Mucosa of descending colon (tissue), 3 donors: ENCODE measurements around the gene RAP2C. TPM values are rescaled to one million over a fixed set of nuclear protein-coding genes. Genes with fewer than 3 reads are reported as not detected.
"Not testable (repeated sequence)": the region's sequence is repeated elsewhere in the genome, so short reads cannot be mapped to it uniquely, and the experiment has no call there.

Source experiments
- ATAC-seq: fragments of 200-7000 bp; cut with Tn5 transposase; one replicate; pipeline ENCODE4 v1.9.1; 2020; ENCODE audit warnings: mild to moderate bottlenecking, moderate library complexity
- DNase-seq, 3 donors: peaks; one replicate each; pipeline ENCODE4 v3.0.0-alpha.2; 2020
- H3K36me3 ChIP-seq: fragments of 200-600 bp; one replicate; pipeline ENCODE4 v1.8.0; 2021; ENCODE audit warnings: low read depth, mild to moderate bottlenecking
- H3K4me1 ChIP-seq: fragments of 200-600 bp; one replicate; pipeline ENCODE4 v1.8.0; 2021; ENCODE audit warnings: low read depth, mild to moderate bottlenecking
- H3K4me3 ChIP-seq: fragments of 200-600 bp; one replicate; pipeline ENCODE4 v1.8.0; 2021; ENCODE audit warnings: mild to moderate bottlenecking
- H3K9me3 ChIP-seq: fragments of 200-600 bp; one replicate; pipeline ENCODE4 v1.8.0; 2021; ENCODE audit warnings: mild to moderate bottlenecking
- CTCF ChIP-seq: fragments of 200-600 bp; IDR thresholded peaks from one replicate; pipeline ENCODE4 v1.8.0; 2022; ENCODE audit warnings: antibody characterized with exemption, mild to moderate bottlenecking
- intact Hi-C, 2 donors: fragments of 100-400 bp; cut with DNase I in 1 of 2; cut with micrococcal nuclease in 1 of 2; formaldehyde crosslinking; loops; one replicate each; pipeline versions ENCODE4 v1.11.0 to v1.11.1; 2022; cut with DNase I, micrococcal nuclease
- total RNA-seq, 3 donors: library from RNA; stranded (reverse); fragmentation: NEBNext Ultra II Directional in 2 of 3; extraction: Animal tissue kit (Norgen Biotek cat#: 25700) in 2 of 3; gene quantifications; one replicate each; pipeline versions ENCODE4 v1.2.1 to v1.2.4, GENCODE V29; 2021 to 2023
- donor health status: DM: no; HTN: no; CAD: no; lungs with moderate emphysema.
- donor health status: DM: no; HTN: no; CAD: no.
- donor health status: DM: no; HTN: yes; CAD: no.

The RAP2C gene
- total RNA-seq, 3 donors from 2014 or later = 24.4 to 26.9 (median 25.7) TPM

DNA sequence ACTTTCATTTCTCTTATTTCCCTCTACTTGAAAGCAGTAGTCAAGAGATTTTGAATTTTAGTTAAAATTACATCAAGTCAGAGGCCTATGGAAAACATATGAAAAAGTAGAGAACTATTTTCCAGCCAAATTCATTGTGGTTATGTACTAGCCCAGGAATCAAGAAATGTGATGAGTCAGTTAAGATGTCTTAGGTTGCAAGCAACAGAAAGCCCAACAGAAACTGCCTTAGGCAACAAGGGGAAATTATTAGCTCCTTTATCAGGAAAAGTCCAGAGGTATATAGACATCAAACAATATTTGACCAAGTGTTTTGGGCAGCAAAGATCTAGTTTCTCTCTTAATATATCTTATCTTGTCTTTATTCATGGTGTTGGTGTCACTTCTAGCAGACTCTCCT lies 53.6 kb downstream of the RAP2C start:
- ATAC-seq = no peak
- intact Hi-C loops = no loop called here
- no peak overlapping the region for H3K4me3 ChIP-seq

DNA sequence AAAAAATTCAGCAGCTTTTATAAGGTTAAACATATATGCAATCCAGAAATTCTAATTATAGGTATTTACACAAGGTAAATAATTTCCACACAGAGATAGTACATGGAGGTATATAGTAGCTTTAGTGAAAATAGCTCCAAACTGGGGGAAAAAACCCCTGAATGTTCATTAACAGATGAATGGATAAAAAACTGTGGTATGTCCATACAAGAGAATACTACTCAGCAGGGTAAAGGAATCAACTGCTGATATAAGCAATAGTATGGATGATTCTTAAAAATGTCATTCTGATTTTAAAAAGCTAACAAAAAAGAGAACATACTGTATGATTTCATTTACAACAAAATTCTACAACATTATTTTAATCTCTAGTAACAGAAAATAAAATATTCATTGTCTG lies 54.2 kb downstream of the RAP2C start:
- Histone ChIP-seq H3K9me3 (no peaks in the 10 kb centered on the region), H3K36me3 (no peaks in the 10 kb centered on the region), H3K4me3 (no peak overlapping the region), H3K4me1 (no peaks in the 10 kb centered on the region)
- intact Hi-C loops = no loop called here
- TF ChIP-seq CTCF = no peak
- DNase-seq (no peak), ATAC-seq (no peak)

More for the DNA sequence above, 53.6 kb downstream of the RAP2C start:
- no peak for DNase-seq
- Histone ChIP-seq H3K4me1 (no peaks in the 10 kb centered on the region), H3K36me3 (no peaks in the 10 kb centered on the region), H3K9me3 (no peaks in the 10 kb centered on the region)
- no peak for TF ChIP-seq CTCF

DNA sequence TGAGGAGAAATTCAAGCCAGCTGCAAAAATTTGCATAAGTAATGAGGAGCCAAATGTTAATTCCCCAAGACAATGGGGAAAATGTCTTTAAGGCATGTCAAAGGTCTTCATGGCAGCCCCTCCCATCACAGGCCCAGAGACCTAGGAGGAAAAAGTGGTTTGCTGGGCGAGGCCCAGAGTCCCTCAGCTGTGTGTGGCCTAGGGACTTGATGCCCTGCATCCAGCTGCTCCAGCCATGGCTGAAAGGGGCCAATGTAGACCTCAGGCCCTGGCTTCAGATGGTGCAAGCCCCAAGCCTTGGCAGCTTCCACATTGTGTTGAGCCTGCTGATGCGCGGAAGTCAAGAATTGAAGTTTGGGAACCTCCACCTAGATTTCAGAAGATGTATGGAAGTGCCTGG lies 56.2 kb downstream of the RAP2C start:
- DNase-seq, H3K36me3 ChIP-seq, H3K9me3 ChIP-seq, intact Hi-C loops, H3K4me1 ChIP-seq, H3K4me3 ChIP-seq, ATAC-seq: not testable (repeated sequence)

DNA sequence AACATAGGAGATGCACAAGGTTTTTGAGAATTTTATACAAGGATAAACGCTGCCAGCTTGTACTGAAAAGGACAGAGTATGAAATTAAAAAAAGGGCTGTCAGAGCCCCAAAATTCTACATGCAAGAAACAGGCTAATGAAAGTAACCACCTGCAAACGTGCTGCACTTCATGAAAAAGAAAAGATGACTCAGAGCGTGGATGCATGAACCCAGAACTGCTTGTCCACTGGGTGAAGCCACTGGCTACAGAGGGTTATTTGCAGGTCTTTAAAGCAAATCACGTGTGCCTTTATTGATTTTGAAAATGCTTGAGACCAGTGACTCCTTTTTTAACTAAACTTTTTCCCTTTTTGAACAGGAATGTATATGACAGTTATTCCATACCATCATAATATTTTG lies 66.1 kb downstream of the RAP2C start:
- no peaks in the 10 kb centered on the region for H3K9me3 ChIP-seq
- no peak for DNase-seq
- no peaks in the 10 kb centered on the region for H3K4me1 ChIP-seq
- H3K4me3 ChIP-seq = no peak overlapping the region
- H3K36me3 ChIP-seq = no peaks in the 10 kb centered on the region
- no peak for ATAC-seq
- TF ChIP-seq CTCF = no peak
- intact Hi-C loops = no loop called here

Other genes with a start within 250 kb of the RAP2C start
- 10 to 100 TPM; 15.5 to 18.8 (median 16.5) TPM for gene STK26, start 196.1 kb downstream of the RAP2C start, total RNA-seq
- gene FRMD7, start 91.4 kb downstream of the RAP2C start, total RNA-seq = not detected